Measurements from ENCODE around the gene FAM50A. TPM values are rescaled to one million over a fixed set of nuclear protein-coding genes. Genes with fewer than 3 reads are reported as not detected.
A peak's percentile ranks its signal among the peaks of the same experiment; 100 is the strongest.

The FAM50A gene
- total RNA-seq, 1 donor from 2014 or later: 52.4 TPM

DNA sequence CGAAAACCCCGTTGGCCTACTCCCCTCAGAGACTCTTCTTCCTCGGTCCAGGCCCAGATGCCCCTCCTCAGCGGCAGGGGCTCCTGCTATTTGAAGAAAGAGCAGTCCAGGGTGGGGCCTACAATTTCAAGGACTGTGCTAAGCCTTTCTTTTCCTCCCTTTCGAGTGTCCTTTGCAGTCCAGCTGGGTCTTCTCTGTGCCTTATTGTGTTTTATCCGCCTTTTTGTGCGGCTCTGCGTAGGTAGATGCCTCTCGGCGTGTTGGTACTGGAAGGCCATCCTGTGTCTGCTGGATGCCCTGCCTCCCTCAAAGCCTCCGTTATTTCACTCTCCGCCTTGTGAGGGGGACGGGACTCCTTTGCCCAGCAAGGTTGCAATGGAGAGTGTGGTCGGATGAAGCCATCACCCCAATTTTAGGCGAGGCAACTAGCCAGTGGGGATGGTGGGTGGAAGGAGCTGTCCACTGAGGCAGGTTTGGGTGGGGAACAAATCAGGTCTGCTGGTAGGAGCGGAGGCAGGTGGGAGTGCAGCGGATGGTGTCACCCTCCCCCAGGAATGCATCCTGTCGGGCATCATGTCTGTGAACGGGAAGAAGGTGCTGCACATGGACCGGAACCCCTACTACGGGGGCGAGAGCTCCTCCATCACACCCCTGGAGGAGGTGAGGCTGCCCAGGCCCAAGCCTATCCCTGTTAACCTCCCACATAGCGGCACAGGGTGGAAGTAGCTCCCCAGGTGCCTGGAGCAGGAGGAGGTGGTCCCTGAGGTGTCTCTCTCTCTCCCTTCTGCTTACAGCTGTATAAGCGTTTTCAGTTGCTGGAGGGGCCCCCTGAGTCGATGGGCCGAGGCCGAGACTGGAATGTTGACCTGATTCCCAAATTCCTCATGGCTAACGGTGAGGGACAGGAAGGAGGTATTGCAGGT, 5.7 kb upstream of the FAM50A start:
- no peaks in the 10 kb centered on the region for H3K27me3 ChIP-seq
- TF ChIP-seq, protein P1, sequence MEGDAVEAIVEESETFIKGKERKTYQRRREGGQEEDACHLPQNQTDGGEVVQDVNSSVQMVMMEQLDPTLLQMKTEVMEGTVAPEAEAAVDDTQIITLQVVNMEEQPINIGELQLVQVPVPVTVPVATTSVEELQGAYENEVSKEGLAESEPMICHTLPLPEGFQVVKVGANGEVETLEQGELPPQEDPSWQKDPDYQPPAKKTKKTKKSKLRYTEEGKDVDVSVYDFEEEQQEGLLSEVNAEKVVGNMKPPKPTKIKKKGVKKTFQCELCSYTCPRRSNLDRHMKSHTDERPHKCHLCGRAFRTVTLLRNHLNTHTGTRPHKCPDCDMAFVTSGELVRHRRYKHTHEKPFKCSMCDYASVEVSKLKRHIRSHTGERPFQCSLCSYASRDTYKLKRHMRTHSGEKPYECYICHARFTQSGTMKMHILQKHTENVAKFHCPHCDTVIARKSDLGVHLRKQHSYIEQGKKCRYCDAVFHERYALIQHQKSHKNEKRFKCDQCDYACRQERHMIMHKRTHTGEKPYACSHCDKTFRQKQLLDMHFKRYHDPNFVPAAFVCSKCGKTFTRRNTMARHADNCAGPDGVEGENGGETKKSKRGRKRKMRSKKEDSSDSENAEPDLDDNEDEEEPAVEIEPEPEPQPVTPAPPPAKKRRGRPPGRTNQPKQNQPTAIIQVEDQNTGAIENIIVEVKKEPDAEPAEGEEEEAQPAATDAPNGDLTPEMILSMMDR (IDR thresholded peaks at IDR 0.05): no peak
- DNase-seq (ENCODE audit: low spot score in 2 of 2): no peak
- peaks cover 22 to 38% of the 10 kb centered on the region in 2 donors for H3K36me3 ChIP-seq
- peak overlapping the region; percentile 62 to 90 for H3K4me3 ChIP-seq
- H3K9me3 ChIP-seq: no peaks in the 10 kb centered on the region
- peaks cover 3 to 8% of the 10 kb centered on the region in 2 donors for H3K4me1 ChIP-seq
- intact Hi-C loops (cut with DNase I): loop anchor here (2.0 kb wide), 1 partner anchor 49 kb away; the partner anchor contains the start of gene UBL4A
- H3K27ac ChIP-seq: peak overlapping the region; percentile 78 to 96

DNA sequence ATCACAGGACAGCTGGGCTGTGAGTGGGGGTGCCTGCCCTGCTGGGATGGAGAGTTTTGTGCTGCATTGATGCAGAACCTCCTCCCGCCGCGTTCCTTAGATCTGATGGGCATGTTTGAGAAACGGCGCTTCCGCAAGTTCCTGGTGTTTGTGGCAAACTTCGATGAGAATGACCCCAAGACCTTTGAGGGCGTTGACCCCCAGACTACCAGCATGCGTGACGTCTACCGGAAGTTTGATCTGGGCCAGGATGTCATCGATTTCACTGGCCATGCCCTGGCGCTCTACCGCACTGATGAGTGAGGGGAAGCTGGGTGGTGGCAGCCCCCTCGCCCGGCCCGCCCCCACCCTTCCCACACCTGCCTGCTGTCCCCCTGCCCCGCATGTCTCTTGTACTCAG, 4.1 kb upstream of the FAM50A start:
- TF ChIP-seq, protein P1 (IDR thresholded peaks at IDR 0.05): no peak
- H3K4me1 ChIP-seq: peaks cover 3 to 15% of the 10 kb centered on the region in 2 donors
- H3K36me3 ChIP-seq: peaks cover 18 to 33% of the 10 kb centered on the region in 2 donors
- no peak overlapping the region for H3K4me3 ChIP-seq
- no peak overlapping the region for H3K27ac ChIP-seq
- H3K27me3 ChIP-seq: no peaks in the 10 kb centered on the region
- DNase-seq (ENCODE audit: low spot score in 2 of 2): no peak
- intact Hi-C loops (cut with DNase I): loop anchor here (5.0 kb wide), 2 partner anchors 33 to 37 kb away; partner anchors contain the start of genes DNASE1L1 and LAGE3
- H3K9me3 ChIP-seq: no peaks in the 10 kb centered on the region

DNA sequence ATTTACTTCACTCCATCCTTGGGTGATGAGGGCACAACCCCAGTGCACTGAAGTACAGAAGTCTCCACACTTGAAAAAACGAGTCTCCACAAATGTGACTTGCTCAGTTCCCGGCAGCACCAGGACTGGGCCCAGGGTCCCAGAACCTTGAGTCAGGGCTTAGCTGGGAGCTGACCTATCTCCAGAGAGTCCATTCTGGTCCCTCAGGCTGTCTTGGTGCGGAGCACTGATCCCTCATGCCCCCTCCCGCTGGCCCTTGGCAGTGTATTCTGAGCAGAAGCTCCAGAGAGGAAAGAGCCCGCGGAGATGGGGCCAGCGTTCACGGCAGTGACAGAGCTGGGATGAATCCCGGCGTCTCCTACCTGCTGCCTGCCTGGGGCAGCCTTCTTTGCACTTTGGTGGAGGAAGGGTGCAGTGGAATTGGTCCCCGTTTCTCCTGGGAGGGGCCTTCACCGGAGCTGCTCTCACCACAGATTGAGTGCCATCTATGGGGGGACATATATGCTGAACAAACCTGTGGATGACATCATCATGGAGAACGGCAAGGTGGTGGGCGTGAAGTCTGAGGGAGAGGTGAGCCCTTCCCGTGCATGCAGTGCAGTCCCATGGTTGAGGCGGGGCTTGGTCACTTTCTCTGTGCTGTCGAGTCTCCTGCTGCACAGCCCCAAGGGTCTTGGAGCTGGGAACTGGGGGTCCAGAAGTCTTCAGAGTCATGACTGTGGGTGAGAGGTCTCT, 3.2 kb upstream of the FAM50A start:
- H3K36me3 ChIP-seq: peaks cover 15 to 33% of the 10 kb centered on the region in 2 donors
- H3K4me3 ChIP-seq: no peak overlapping the region
- H3K27ac ChIP-seq: no peak overlapping the region
- H3K4me1 ChIP-seq: peaks cover 3 to 21% of the 10 kb centered on the region in 2 donors
- intact Hi-C loops (cut with DNase I): loop anchor here (5.0 kb wide), 2 partner anchors 33 to 37 kb away; partner anchors contain the start of genes DNASE1L1 and LAGE3
- H3K9me3 ChIP-seq: no peaks in the 10 kb centered on the region
- TF ChIP-seq, protein P1 (IDR thresholded peaks at IDR 0.05): no peak
- H3K27me3 ChIP-seq: no peaks in the 10 kb centered on the region
- DNase-seq (ENCODE audit: low spot score in 2 of 2): no peak

- peaks cover 15 to 33% of the 10 kb centered on the region in 2 donors for H3K36me3 ChIP-seq
- H3K9me3 ChIP-seq: no peaks in the 10 kb centered on the region
- TF ChIP-seq, protein P1 (IDR thresholded peaks at IDR 0.05): no peak
- DNase-seq (ENCODE audit: low spot score in 2 of 2): no peak
- no peak overlapping the region for H3K27ac ChIP-seq
- no peak overlapping the region for H3K4me3 ChIP-seq
- H3K4me1 ChIP-seq: peaks cover 0 to 21% of the 10 kb centered on the region in 2 donors
- intact Hi-C loops (cut with DNase I): loop anchor here (5.0 kb wide), 2 partner anchors 34 to 36 kb away; partner anchors contain the start of genes DNASE1L1 and LAGE3
- H3K27me3 ChIP-seq: no peaks in the 10 kb centered on the region
Measured at GRCh38 chrX:154441564-154441963, 2.4 kb upstream of the FAM50A start.

- Histone ChIP-seq H3K9me3 (no peaks in the 10 kb centered on the region), H3K4me1 (peaks cover 0 to 21% of the 10 kb centered on the region in 2 donors), H3K4me3 (no peak overlapping the region), H3K27me3 (no peaks in the 10 kb centered on the region), H3K27ac (no peak overlapping the region), H3K36me3 (peaks cover 15 to 33% of the 10 kb centered on the region in 2 donors)
- DNase-seq (ENCODE audit: low spot score in 2 of 2): no peak
- intact Hi-C loops (cut with DNase I): loop anchor here (5.0 kb wide), 2 partner anchors 35 kb away; partner anchors contain the start of genes DNASE1L1 and LAGE3
- TF ChIP-seq, protein P1 (IDR thresholded peaks at IDR 0.05): no peak
Measured at GRCh38 chrX:154441984-154442707, 1.8 kb upstream of the FAM50A start.

Data from ascending aorta (tissue), 2 donors.